ENCODE measurements around the gene ETS1.

ETS1 gene

GRCh38 chr11:128480665-128481064 lies 106.7 kb downstream of the ETS1 start:
- TF ChIP-seq CTCF (IDR thresholded peaks at IDR 0.05; ENCODE audit: low read depth, low read length), result no peak
- no peak for DNase-seq (ENCODE audit: extremely low read depth, low read depth)

GRCh38 chr11:128480066-128480465 lies 107.3 kb downstream of the ETS1 start:
- no peak for TF ChIP-seq CTCF (IDR thresholded peaks at IDR 0.05; ENCODE audit: low read depth, low read length)
- DNase-seq (ENCODE audit: extremely low read depth, low read depth), result no peak

- TF ChIP-seq CTCF (IDR thresholded peaks at IDR 0.05; ENCODE audit: low read depth, low read length), result no peak
- no peak for DNase-seq (ENCODE audit: extremely low read depth, low read depth)
Measured at GRCh38 chr11:128479144-128479543, 108.2 kb downstream of the ETS1 start.

GRCh38 chr11:128478305-128478704 lies 109.1 kb downstream of the ETS1 start:
- TF ChIP-seq CTCF (IDR thresholded peaks at IDR 0.05; ENCODE audit: low read depth, low read length), result no peak
- no peak for DNase-seq (ENCODE audit: extremely low read depth, low read depth)

GRCh38 chr11:128477811-128478210 lies 109.5 kb downstream of the ETS1 start:
- DNase-seq (ENCODE audit: extremely low read depth, low read depth), result no peak
- TF ChIP-seq CTCF (IDR thresholded peaks at IDR 0.05; ENCODE audit: low read depth, low read length), result no peak

- DNase-seq (ENCODE audit: extremely low read depth, low read depth), result no peak
- no peak for TF ChIP-seq CTCF (IDR thresholded peaks at IDR 0.05; ENCODE audit: low read depth, low read length)
Measured at GRCh38 chr11:128477278-128477677, 110.1 kb downstream of the ETS1 start.

GRCh38 chr11:128476729-128477128 lies 110.6 kb downstream of the ETS1 start:
- TF ChIP-seq CTCF (IDR thresholded peaks at IDR 0.05; ENCODE audit: low read depth, low read length), result no peak
- no peak for DNase-seq (ENCODE audit: extremely low read depth, low read depth)
